Astrocyte (in vitro differentiated cells and primary cell): ENCODE data around the gene DAP. TPM values are rescaled to one million over a fixed set of nuclear protein-coding genes. Genes with fewer than 3 reads are reported as not detected.

Source experiments
- DNase-seq: peaks from one replicate; pipeline ENCODE4 v3.0.0-alpha.2; 2010; ENCODE audit warnings: low read depth
- FAIRE-seq: peaks from 2 replicates; lab custom pipeline; 2011; peaks lifted over from hg19 to GRCh38; lab: Jason Lieb, UNC
- H2AFZ ChIP-seq: 2 replicates; pipeline ENCODE4 v1.6.0; 2012; ENCODE audit warnings: low read depth, low read length, inconsistent platforms
- H3K27ac ChIP-seq: 2 replicates; pipeline ENCODE4 v1.5.1; 2011; ENCODE audit warnings: low read depth, low read length, inconsistent platforms
- H3K27me3 ChIP-seq: 2 replicates; pipeline ENCODE4 v1.6.0; 2011; ENCODE audit warnings: low read length, inconsistent platforms; ENCODE audit not compliant: insufficient read depth
- H3K36me3 ChIP-seq: 2 replicates; pipeline ENCODE4 v1.5.1; 2011; ENCODE audit warnings: low read length, inconsistent platforms; ENCODE audit not compliant: insufficient read depth
- H3K4me1 ChIP-seq: 2 replicates; pipeline ENCODE4 v1.5.1; 2011; ENCODE audit warnings: low read length, inconsistent platforms; ENCODE audit not compliant: insufficient read depth
- H3K4me2 ChIP-seq: 2 replicates; pipeline ENCODE4 v1.6.0; 2012; ENCODE audit warnings: low read length, inconsistent platforms
- H3K4me3 ChIP-seq: 2 replicates; pipeline ENCODE4 v1.5.1; 2011; ENCODE audit warnings: low read depth, mild to moderate bottlenecking, low read length, inconsistent platforms; ENCODE audit not compliant: insufficient read depth
- H3K79me2 ChIP-seq: 2 replicates; pipeline ENCODE4 v1.6.0; 2012; ENCODE audit warnings: mild to moderate bottlenecking, low read length, inconsistent platforms; ENCODE audit not compliant: insufficient read depth
- H3K9ac ChIP-seq: 2 replicates; pipeline ENCODE4 v1.6.0; 2012; ENCODE audit warnings: mild to moderate bottlenecking, low read length, inconsistent platforms
- H3K9me3 ChIP-seq: 2 replicates; pipeline ENCODE4 v1.5.1; 2012; ENCODE audit warnings: low read depth, mild to moderate bottlenecking, low read length, inconsistent platforms; ENCODE audit not compliant: insufficient read depth
- H4K20me1 ChIP-seq: 2 replicates; pipeline ENCODE4 v1.6.0; 2012; ENCODE audit warnings: low read length, inconsistent platforms; ENCODE audit not compliant: insufficient read depth
- H3K27ac Mint-ChIP-seq: one replicate; pipeline ENCODE4 v1.8.0; 2021; ENCODE audit warnings: mild to moderate bottlenecking, mixed read lengths; ENCODE audit not compliant: unreplicated experiment
- H3K27me3 Mint-ChIP-seq: one replicate; pipeline ENCODE4 v1.8.0; 2021; ENCODE audit warnings: low read depth, mixed read lengths; ENCODE audit not compliant: unreplicated experiment
- H3K36me3 Mint-ChIP-seq: one replicate; pipeline ENCODE4 v1.8.0; 2021; ENCODE audit warnings: low read depth, mixed read lengths; ENCODE audit not compliant: unreplicated experiment
- H3K4me1 Mint-ChIP-seq: one replicate; pipeline ENCODE4 v1.8.0; 2021; ENCODE audit warnings: low read depth, mixed read lengths; ENCODE audit not compliant: unreplicated experiment
- H3K4me3 Mint-ChIP-seq: one replicate; pipeline ENCODE4 v1.8.0; 2021; ENCODE audit warnings: mild to moderate bottlenecking, moderate library complexity, mixed read lengths; ENCODE audit not compliant: unreplicated experiment
- H3K9me3 Mint-ChIP-seq: one replicate; pipeline ENCODE4 v1.8.0; 2021; ENCODE audit warnings: mild to moderate bottlenecking, mixed read lengths; ENCODE audit not compliant: unreplicated experiment
- EZH2 ChIP-seq: IDR thresholded peaks from 2 replicates; pipeline ENCODE4 v1.6.1; 2012; ENCODE audit warnings: mild to moderate bottlenecking, low read length, inconsistent platforms; ENCODE audit not compliant: insufficient read depth
- total RNA-seq: library from RNA; stranded (reverse); gene quantifications from 2 replicates; pipeline ENCODE4 v1.2.1, GENCODE V29; 2021
- TF ChIP-seq, protein P1 (sequence below): IDR thresholded peaks from 2 replicates; pipeline ENCODE4 v1.5.1; 2011; ENCODE audit warnings: low read depth, mild to moderate bottlenecking, inconsistent platforms, low read length, moderate library complexity; ENCODE audit not compliant: insufficient read depth

Gene DAP
- total RNA-seq, 1 donor from 2014 or later, result 239 TPM

GRCh38 chr5:10709409-10709808 is 51.6 kb downstream of the DAP start:
- H3K4me1 ChIP-seq, result peaks cover 38% of the 10 kb centered on the region
- no peak for FAIRE-seq
- H3K9me3 ChIP-seq, result no peaks in the 10 kb centered on the region
- H3K9ac ChIP-seq, result no peak overlapping the region
- no peak overlapping the region for H3K4me2 ChIP-seq
- TF ChIP-seq EZH2, result no peak
- TF ChIP-seq, protein P1, sequence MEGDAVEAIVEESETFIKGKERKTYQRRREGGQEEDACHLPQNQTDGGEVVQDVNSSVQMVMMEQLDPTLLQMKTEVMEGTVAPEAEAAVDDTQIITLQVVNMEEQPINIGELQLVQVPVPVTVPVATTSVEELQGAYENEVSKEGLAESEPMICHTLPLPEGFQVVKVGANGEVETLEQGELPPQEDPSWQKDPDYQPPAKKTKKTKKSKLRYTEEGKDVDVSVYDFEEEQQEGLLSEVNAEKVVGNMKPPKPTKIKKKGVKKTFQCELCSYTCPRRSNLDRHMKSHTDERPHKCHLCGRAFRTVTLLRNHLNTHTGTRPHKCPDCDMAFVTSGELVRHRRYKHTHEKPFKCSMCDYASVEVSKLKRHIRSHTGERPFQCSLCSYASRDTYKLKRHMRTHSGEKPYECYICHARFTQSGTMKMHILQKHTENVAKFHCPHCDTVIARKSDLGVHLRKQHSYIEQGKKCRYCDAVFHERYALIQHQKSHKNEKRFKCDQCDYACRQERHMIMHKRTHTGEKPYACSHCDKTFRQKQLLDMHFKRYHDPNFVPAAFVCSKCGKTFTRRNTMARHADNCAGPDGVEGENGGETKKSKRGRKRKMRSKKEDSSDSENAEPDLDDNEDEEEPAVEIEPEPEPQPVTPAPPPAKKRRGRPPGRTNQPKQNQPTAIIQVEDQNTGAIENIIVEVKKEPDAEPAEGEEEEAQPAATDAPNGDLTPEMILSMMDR, result no peak
- H3K79me2 ChIP-seq, result peaks cover 51% of the 10 kb centered on the region
- no peaks in the 10 kb centered on the region for H3K27me3 ChIP-seq
- H3K9me3 Mint-ChIP-seq, result peaks cover 2% of the 10 kb centered on the region
- H2AFZ ChIP-seq, result no peak overlapping the region
- H3K4me3 Mint-ChIP-seq, result no peak overlapping the region
- no peak overlapping the region for H3K27ac Mint-ChIP-seq
- no peaks in the 10 kb centered on the region for H3K27me3 Mint-ChIP-seq
- no peak overlapping the region for H3K27ac ChIP-seq
- no peak overlapping the region for H3K4me3 ChIP-seq
- no peak for DNase-seq
- H3K36me3 ChIP-seq, result no peaks in the 10 kb centered on the region
- peaks cover 31% of the 10 kb centered on the region for H3K4me1 Mint-ChIP-seq
- peaks cover 71% of the 10 kb centered on the region for H4K20me1 ChIP-seq
- H3K36me3 Mint-ChIP-seq, result peaks cover 25% of the 10 kb centered on the region

GRCh38 chr5:10708189-10708944 is 52.7 kb downstream of the DAP start:
- Histone ChIP-seq H4K20me1 (peaks cover 67% of the 10 kb centered on the region), H3K27me3 (no peaks in the 10 kb centered on the region), H3K4me2 (no peak overlapping the region), H3K4me3 (no peak overlapping the region), H3K9ac (peak overlapping the region; percentile 40), H3K27ac (peak overlapping the region; percentile 9), H2AFZ (no peak overlapping the region), H3K9me3 (no peaks in the 10 kb centered on the region), H3K4me1 (peaks cover 47% of the 10 kb centered on the region), H3K36me3 (no peaks in the 10 kb centered on the region), H3K79me2 (peaks cover 52% of the 10 kb centered on the region)
- DNase-seq (no peak), FAIRE-seq (no peak)
- Mint-ChIP-seq H3K27ac (no peak overlapping the region), H3K4me1 (peaks cover 35% of the 10 kb centered on the region), H3K4me3 (no peak overlapping the region), H3K27me3 (no peaks in the 10 kb centered on the region), H3K9me3 (no peaks in the 10 kb centered on the region), H3K36me3 (peaks cover 22% of the 10 kb centered on the region)
- TF ChIP-seq, protein P1, result no peak
- no peak for TF ChIP-seq EZH2
